ENCODE data around the gene SPOCK1. TPM values are rescaled to one million over a fixed set of nuclear protein-coding genes. Genes with fewer than 3 reads are reported as not detected.

SPOCK1 gene
- polyA plus RNA-seq, 2 of the 4 experiments (the other 2 are of a cell fraction) = 28.9 to 40.8 TPM

DNA sequence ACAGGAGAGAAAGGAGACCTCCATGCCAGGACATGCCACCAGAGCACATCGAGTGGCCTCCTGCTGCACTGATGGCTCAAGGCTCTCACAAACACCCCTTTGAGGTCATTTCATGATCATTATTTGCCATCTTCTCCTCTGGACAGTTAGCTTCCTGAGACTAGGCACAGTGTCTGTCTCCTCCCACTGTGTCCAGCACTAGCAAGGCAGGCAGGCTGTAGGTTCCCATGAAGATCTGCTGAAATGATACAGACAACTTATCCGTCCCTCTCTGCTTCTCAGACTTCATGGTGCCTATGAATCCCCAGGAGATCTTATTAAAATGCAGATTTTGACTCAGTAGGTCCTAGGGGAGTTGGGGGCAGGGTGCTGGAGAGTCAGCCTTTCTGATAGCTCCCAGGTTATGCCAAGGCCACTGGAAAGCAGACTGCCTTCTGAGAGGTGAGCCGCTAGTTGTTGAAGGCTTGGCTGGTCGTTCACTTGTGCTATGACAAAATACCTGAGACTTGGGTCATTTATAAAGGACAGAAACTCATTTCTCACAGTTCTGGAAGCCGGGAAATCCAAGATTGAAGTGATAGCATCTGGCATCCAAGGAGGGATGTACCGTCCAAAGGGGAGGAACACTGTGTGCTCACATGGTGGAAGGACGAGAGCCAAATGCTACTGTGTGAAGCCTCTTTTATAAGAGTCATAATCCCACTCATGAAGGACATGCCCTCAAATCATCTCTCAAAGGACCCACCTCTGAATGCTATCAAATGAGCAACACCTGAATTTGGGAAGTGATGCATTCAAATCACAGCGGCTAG, 183.4 kb downstream of the SPOCK1 start:
- POLR2A ChIA-PET = no interaction called here
- no peak overlapping the region for H3K4me3 ChIP-seq
- TF ChIP-seq, protein P1, sequence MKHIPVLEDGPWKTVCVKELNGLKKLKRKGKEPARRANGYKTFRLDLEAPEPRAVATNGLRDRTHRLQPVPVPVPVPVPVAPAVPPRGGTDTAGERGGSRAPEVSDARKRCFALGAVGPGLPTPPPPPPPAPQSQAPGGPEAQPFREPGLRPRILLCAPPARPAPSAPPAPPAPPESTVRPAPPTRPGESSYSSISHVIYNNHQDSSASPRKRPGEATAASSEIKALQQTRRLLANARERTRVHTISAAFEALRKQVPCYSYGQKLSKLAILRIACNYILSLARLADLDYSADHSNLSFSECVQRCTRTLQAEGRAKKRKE (CRISPR knock-in tag; IDR thresholded peaks at IDR 0.05; ENCODE audit: low read depth) = no peak
- TF ChIP-seq HOXA7 (CRISPR knock-in tag; IDR thresholded peaks at IDR 0.05) (no peak), NFE2L2 (conservative IDR thresholded peaks at IDR 0.05; ENCODE audit: low read length) (no peak), MYC (IDR thresholded peaks at IDR 0.05; ENCODE audit: borderline replicate concordance, low read length) (no peak), RAD21 (conservative IDR thresholded peaks at IDR 0.05 in 1 of 2, IDR thresholded peaks at IDR 0.05 in 1 of 2) (no peak), PHF8 (IDR thresholded peaks at IDR 0.05; ENCODE audit: borderline replicate concordance, low read depth) (no peak), POLR2A (IDR thresholded peaks at IDR 0.05; ENCODE audit: low read length) (no peak), KDM5A (IDR thresholded peaks at IDR 0.05) (no peak), ESRRA (IDR thresholded peaks at IDR 0.05; ENCODE audit: borderline replicate concordance, low read length) (no peak), MAFK (IDR thresholded peaks at IDR 0.05; ENCODE audit: partially characterized antibody) (no peak), TFCP2L1 (CRISPR knock-in tag; IDR thresholded peaks at IDR 0.05) (no peak), NPAS2 (CRISPR knock-in tag; IDR thresholded peaks at IDR 0.05; ENCODE audit: borderline replicate concordance) (no peak), SREBF2 (IDR thresholded peaks at IDR 0.05) (no peak), CHD2 (IDR thresholded peaks at IDR 0.05; ENCODE audit: low read length, partially characterized antibody) (no peak), SMC3 (IDR thresholded peaks at IDR 0.05) (no peak)
- TF ChIP-seq, protein P2, sequence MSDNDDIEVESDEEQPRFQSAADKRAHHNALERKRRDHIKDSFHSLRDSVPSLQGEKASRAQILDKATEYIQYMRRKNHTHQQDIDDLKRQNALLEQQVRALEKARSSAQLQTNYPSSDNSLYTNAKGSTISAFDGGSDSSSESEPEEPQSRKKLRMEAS (IDR thresholded peaks at IDR 0.05) = no peak
- TF ChIP-seq, protein P3, sequence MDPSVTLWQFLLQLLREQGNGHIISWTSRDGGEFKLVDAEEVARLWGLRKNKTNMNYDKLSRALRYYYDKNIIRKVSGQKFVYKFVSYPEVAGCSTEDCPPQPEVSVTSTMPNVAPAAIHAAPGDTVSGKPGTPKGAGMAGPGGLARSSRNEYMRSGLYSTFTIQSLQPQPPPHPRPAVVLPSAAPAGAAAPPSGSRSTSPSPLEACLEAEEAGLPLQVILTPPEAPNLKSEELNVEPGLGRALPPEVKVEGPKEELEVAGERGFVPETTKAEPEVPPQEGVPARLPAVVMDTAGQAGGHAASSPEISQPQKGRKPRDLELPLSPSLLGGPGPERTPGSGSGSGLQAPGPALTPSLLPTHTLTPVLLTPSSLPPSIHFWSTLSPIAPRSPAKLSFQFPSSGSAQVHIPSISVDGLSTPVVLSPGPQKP (IDR thresholded peaks at IDR 0.05; ENCODE audit: low read depth, low read length) = no peak
- TF ChIP-seq, protein P4, sequence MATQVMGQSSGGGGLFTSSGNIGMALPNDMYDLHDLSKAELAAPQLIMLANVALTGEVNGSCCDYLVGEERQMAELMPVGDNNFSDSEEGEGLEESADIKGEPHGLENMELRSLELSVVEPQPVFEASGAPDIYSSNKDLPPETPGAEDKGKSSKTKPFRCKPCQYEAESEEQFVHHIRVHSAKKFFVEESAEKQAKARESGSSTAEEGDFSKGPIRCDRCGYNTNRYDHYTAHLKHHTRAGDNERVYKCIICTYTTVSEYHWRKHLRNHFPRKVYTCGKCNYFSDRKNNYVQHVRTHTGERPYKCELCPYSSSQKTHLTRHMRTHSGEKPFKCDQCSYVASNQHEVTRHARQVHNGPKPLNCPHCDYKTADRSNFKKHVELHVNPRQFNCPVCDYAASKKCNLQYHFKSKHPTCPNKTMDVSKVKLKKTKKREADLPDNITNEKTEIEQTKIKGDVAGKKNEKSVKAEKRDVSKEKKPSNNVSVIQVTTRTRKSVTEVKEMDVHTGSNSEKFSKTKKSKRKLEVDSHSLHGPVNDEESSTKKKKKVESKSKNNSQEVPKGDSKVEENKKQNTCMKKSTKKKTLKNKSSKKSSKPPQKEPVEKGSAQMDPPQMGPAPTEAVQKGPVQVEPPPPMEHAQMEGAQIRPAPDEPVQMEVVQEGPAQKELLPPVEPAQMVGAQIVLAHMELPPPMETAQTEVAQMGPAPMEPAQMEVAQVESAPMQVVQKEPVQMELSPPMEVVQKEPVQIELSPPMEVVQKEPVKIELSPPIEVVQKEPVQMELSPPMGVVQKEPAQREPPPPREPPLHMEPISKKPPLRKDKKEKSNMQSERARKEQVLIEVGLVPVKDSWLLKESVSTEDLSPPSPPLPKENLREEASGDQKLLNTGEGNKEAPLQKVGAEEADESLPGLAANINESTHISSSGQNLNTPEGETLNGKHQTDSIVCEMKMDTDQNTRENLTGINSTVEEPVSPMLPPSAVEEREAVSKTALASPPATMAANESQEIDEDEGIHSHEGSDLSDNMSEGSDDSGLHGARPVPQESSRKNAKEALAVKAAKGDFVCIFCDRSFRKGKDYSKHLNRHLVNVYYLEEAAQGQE (IDR thresholded peaks at IDR 0.05) = no peak
- TF ChIP-seq, protein P5, sequence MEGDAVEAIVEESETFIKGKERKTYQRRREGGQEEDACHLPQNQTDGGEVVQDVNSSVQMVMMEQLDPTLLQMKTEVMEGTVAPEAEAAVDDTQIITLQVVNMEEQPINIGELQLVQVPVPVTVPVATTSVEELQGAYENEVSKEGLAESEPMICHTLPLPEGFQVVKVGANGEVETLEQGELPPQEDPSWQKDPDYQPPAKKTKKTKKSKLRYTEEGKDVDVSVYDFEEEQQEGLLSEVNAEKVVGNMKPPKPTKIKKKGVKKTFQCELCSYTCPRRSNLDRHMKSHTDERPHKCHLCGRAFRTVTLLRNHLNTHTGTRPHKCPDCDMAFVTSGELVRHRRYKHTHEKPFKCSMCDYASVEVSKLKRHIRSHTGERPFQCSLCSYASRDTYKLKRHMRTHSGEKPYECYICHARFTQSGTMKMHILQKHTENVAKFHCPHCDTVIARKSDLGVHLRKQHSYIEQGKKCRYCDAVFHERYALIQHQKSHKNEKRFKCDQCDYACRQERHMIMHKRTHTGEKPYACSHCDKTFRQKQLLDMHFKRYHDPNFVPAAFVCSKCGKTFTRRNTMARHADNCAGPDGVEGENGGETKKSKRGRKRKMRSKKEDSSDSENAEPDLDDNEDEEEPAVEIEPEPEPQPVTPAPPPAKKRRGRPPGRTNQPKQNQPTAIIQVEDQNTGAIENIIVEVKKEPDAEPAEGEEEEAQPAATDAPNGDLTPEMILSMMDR (IDR thresholded peaks at IDR 0.05) = no peak
- WGBS (ENCODE audit: missing lambda C conversion rate) = 76% methylated on average over 7 of the region's 8 CpGs
- H3K4me2 ChIP-seq = no peak overlapping the region
- CTCF ChIA-PET = interaction anchor here (0.7 to 2.8 kb wide), 5 partner anchors 21 to 183 kb away, joined by 3 to 10 read pairs (median 3); partner anchors contain the start of gene SPOCK1
- FAIRE-seq (no peak), ATAC-seq (no peak), DNase-seq (ENCODE audit: low read depth in 1 of 2, low spot score in 1 of 2) (no peak)
- peaks cover 15% of the 10 kb centered on the region for H3K4me1 ChIP-seq
- no peaks in the 10 kb centered on the region for H3K9me3 ChIP-seq
- no peak overlapping the region for H3K27ac ChIP-seq
